GM19043 (cell line): ENCODE results near the gene SAPCD2.
"Not testable (repeated sequence)": the region's sequence is repeated elsewhere in the genome, so short reads cannot be mapped to it uniquely, and the experiment has no call there.

Experiments
- ATAC-seq: cut with Tn5 transposase; IDR thresholded peaks from one replicate; pipeline ENCODE4 v1.9.1; 2021; ENCODE audit warnings: low read depth; ENCODE audit not compliant: unreplicated experiment

The SAPCD2 gene

GRCh38 chr9:137066096-137066861, 4.1 kb downstream of the SAPCD2 start:
- no peak for ATAC-seq

GRCh38 chr9:137065336-137065967, 4.9 kb downstream of the SAPCD2 start:
- no peak for ATAC-seq

GRCh38 chr9:137064880-137065164, 5.5 kb downstream of the SAPCD2 start:
- no peak for ATAC-seq

GRCh38 chr9:137064027-137064879, 6.1 kb downstream of the SAPCD2 start:
- ATAC-seq: no peak

- no peak for ATAC-seq
These were observed 6.9 kb downstream of the SAPCD2 start for GRCh38 chr9:137063311-137064026.

GRCh38 chr9:137062798-137063197, 7.6 kb downstream of the SAPCD2 start:
- not testable (repeated sequence) for ATAC-seq

GRCh38 chr9:137062384-137062783, 8.0 kb downstream of the SAPCD2 start:
- ATAC-seq: no peak

- ATAC-seq: no peak
These were observed 11.7 kb downstream of the SAPCD2 start for GRCh38 chr9:137058521-137059234.

GRCh38 chr9:137057545-137057944, 12.8 kb downstream of the SAPCD2 start:
- no peak for ATAC-seq

GRCh38 chr9:137056739-137057415, 13.5 kb downstream of the SAPCD2 start:
- ATAC-seq: no peak

- no peak for ATAC-seq
These were observed 14.7 kb downstream of the SAPCD2 start for GRCh38 chr9:137055385-137056364.

- no peak for ATAC-seq
These were observed 15.4 kb downstream of the SAPCD2 start for GRCh38 chr9:137054932-137055384.

- no peak for ATAC-seq
These were observed 16.1 kb downstream of the SAPCD2 start, which contains the start of gene ENTPD2 for GRCh38 chr9:137053944-137054931. TSS of gene ENTPD2 (minus strand) at chr9:137054061. CDS start at chr9:137053997, 64 bp downstream.

- ATAC-seq: no peak
These were observed 17.1 kb downstream of the SAPCD2 start for GRCh38 chr9:137052998-137053943.

- ATAC-seq: no peak
These were observed 18.1 kb downstream of the SAPCD2 start for GRCh38 chr9:137052293-137052692.

GRCh38 chr9:137051145-137051724, 19.1 kb downstream of the SAPCD2 start:
- ATAC-seq: no peak
